Occipital lobe (tissue), 2 donors: ENCODE measurements around the gene SETBP1. TPM values are rescaled to one million over a fixed set of nuclear protein-coding genes. Genes with fewer than 3 reads are reported as not detected.

Experiments
- DNase-seq: peaks from one replicate; lab custom pipeline; 2025; lab: John Stamatoyannopoulos, UW
- total RNA-seq: library from RNA; depleted of rRNA; stranded (reverse); fragments of >200 nt; gene quantifications from one replicate; pipeline ENCODE4 v1.2.3, GENCODE V29; 2014

The SETBP1 gene
- total RNA-seq, 1 donor from 2014 or later = 52.3 TPM

GRCh38 chr18:45066210-45066609 is 385.5 kb downstream of the SETBP1 start:
- no peak for DNase-seq

GRCh38 chr18:45066886-45067285 is 386.2 kb downstream of the SETBP1 start:
- no peak for DNase-seq

- DNase-seq = no peak
These were observed 387.9 kb downstream of the SETBP1 start for GRCh38 chr18:45068400-45069094.

- DNase-seq = no peak
These were observed 388.9 kb downstream of the SETBP1 start for GRCh38 chr18:45069546-45069945.

- no peak for DNase-seq
These were observed 391.3 kb downstream of the SETBP1 start for GRCh38 chr18:45071956-45072355.

- DNase-seq = no peak
These were observed 392.9 kb downstream of the SETBP1 start for GRCh38 chr18:45073556-45073955.

GRCh38 chr18:45081566-45082181 is 401.0 kb downstream of the SETBP1 start:
- no peak for DNase-seq

- no peak for DNase-seq
These were observed 402.7 kb downstream of the SETBP1 start for GRCh38 chr18:45083226-45083855.

- no peak for DNase-seq
These were observed 403.5 kb downstream of the SETBP1 start for GRCh38 chr18:45084206-45084605.

GRCh38 chr18:45085916-45086624 is 405.4 kb downstream of the SETBP1 start:
- DNase-seq = no peak

- no peak for DNase-seq
These were observed 406.1 kb downstream of the SETBP1 start for GRCh38 chr18:45086777-45087176.

GRCh38 chr18:45090526-45091140 is 409.9 kb downstream of the SETBP1 start:
- DNase-seq = no peak

- no peak for DNase-seq
These were observed 419.8 kb downstream of the SETBP1 start for GRCh38 chr18:45100321-45101105.

GRCh38 chr18:45102126-45102525 is 421.4 kb downstream of the SETBP1 start:
- no peak for DNase-seq

- DNase-seq = no peak
These were observed 422.2 kb downstream of the SETBP1 start for GRCh38 chr18:45102863-45103262.

GRCh38 chr18:45103319-45104048 is 422.8 kb downstream of the SETBP1 start:
- DNase-seq = no peak

GRCh38 chr18:45104049-45104395 is 423.3 kb downstream of the SETBP1 start:
- no peak for DNase-seq

GRCh38 chr18:45106331-45106774 is 425.7 kb downstream of the SETBP1 start:
- DNase-seq = no peak

GRCh38 chr18:45107425-45107824 is 426.7 kb downstream of the SETBP1 start:
- DNase-seq = no peak

- no peak for DNase-seq
These were observed 428.1 kb downstream of the SETBP1 start for GRCh38 chr18:45108754-45109153.
